ENCODE data around the gene GBP1. TPM values are rescaled to one million over a fixed set of nuclear protein-coding genes. Genes with fewer than 3 reads are reported as not detected.
"Not testable (repeated sequence)": the region's sequence is repeated elsewhere in the genome, so short reads cannot be mapped to it uniquely, and the experiment has no call there.

Gene GBP1
- total and polyA plus RNA-seq, 2 of the 8 experiments (the other 6 are each of a cell fraction or from before 2014, with no cell fraction given) = not detected

DNA sequence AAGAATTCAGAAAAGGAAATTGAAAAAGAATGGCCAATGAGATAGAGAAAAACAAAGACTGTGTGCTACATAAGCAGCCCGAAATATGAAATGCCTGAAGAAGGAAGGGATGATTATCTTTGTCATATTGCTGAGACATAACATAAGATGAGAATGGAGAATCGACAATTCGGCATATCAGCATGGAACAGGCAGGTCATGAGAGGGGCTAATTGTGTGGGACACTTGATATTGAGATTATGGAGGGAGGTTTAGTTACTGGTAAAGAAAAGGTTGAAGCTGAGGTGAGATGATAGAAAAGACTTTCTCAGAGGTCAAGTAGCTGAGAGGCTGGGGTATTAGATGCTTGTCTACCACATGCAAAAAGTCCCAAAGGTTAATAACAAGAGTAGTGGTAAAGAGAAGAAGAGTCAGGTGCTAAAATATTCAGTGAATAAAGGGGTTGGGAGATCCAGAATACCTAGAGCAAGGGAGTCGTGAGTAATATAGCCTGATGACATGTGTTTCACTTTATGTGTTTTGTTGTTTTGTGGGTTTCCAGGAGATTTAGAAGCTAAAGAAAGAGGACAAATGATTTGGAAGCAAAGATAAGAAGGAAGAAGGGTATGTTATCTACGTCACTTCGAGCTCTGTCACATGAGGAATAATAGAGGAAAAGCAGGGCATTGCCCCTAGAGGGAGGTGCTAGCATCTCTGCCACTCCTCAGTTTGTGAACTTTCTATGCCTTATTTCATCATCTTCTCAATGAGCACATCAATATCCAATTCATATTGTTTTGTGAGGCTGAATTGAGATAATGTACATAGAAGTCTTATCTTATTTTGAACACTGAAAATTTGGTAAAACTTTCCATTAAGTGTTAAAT is 18.5 kb downstream of the GBP1 start:
- H3K4me1 ChIP-seq (replicated peaks in 1 of 4; ENCODE audit: control insufficient read depth in 3 of 4, insufficient read depth in 4 of 4, low read length in 3 of 4); H4K91ac ChIP-seq (replicated peaks; ENCODE audit: insufficient read length, low read length); H2AFZ ChIP-seq (ENCODE audit: low read length); H2AK5ac ChIP-seq (ENCODE audit: low read depth, low read length); H3K23me2 ChIP-seq (ENCODE audit: low read depth, low read length); DNase-seq (ENCODE audit: low read depth in 1 of 2, low spot score in 2 of 2); H3K23ac ChIP-seq (ENCODE audit: insufficient read length); H4K5ac ChIP-seq (ENCODE audit: insufficient read length, low read depth, low read length); H3K18ac ChIP-seq (ENCODE audit: extremely low read depth, low read length); H3K27me3 ChIP-seq (replicated peaks in 1 of 4; ENCODE audit: control insufficient read depth in 3 of 4, extremely low read depth in 1 of 4, insufficient read depth in 3 of 4, low read length in 3 of 4); H3K4me3 ChIP-seq (ENCODE audit: extremely low read depth in 1 of 4, insufficient read depth in 2 of 4, low read depth in 3 of 4, low read length in 4 of 4); H3K4me2 ChIP-seq (ENCODE audit: insufficient read depth in 1 of 2, low read depth in 2 of 2, low read length in 2 of 2); H4K20me1 ChIP-seq (replicated peaks in 1 of 2; ENCODE audit: control insufficient read depth in 1 of 2, insufficient read depth in 2 of 2, low read length in 2 of 2); H3K9ac ChIP-seq (replicated peaks in 1 of 4; ENCODE audit: extremely low read depth in 1 of 4, low read depth in 3 of 4, low read length in 3 of 4); POLR2A ChIA-PET (ENCODE audit: partially characterized antibody); H3K56ac ChIP-seq (replicated peaks; ENCODE audit: insufficient read length, low read depth, low read length); H3K79me1 ChIP-seq (ENCODE audit: low read depth, low read length); H2BK15ac ChIP-seq (ENCODE audit: low read length); H3K14ac ChIP-seq (ENCODE audit: insufficient read length); H2BK12ac ChIP-seq (ENCODE audit: low read depth, low read length); H3K27ac ChIP-seq (ENCODE audit: low read depth, low read length); H3K79me2 ChIP-seq (ENCODE audit: control insufficient read depth in 1 of 2, insufficient read depth in 2 of 2, low read length in 2 of 2); H2BK5ac ChIP-seq (ENCODE audit: low read depth, low read length); H2BK20ac ChIP-seq (ENCODE audit: low read length); H3K36me3 ChIP-seq (ENCODE audit: control insufficient read depth in 2 of 4, insufficient read depth in 4 of 4, low read length in 3 of 4); H3K4ac ChIP-seq (replicated peaks; ENCODE audit: insufficient read length, low read depth, low read length); H4K8ac ChIP-seq (ENCODE audit: extremely low read depth, insufficient read depth, low read length); H2BK120ac ChIP-seq (replicated peaks; ENCODE audit: low read depth, low read length): not testable (repeated sequence)
- 0 out of 2 replicates have a peak, but pooled peaks have one; percentile 8 for TF ChIP-seq CEBPB (IDR thresholded peaks at IDR 0.05; ENCODE audit: low read depth, low read length)
- peak in 1 of 3 experiments; percentile 24; a peak in 1 of 4 replicates for TF ChIP-seq CTCF (IDR thresholded peaks at IDR 0.05; ENCODE audit: control extremely low read depth in 1 of 3, insufficient read depth in 1 of 3, low read depth in 1 of 3, low read length in 3 of 3)
- peak in 1 of 2 experiments; percentile 15; a peak in 1 of 4 replicates for TF ChIP-seq RAD21 (IDR thresholded peaks at IDR 0.05 in 1 of 2, conservative IDR thresholded peaks at IDR 0.05 in 1 of 2; ENCODE audit: low read depth in 2 of 2, low read length in 2 of 2)
- CTCF ChIA-PET (ENCODE audit: partially characterized antibody) = interaction anchor here (0.6 to 1.4 kb wide), 7 partner anchors 8 to 408 kb away, joined by 3 read pairs; no protein-coding TSS in a partner anchor
- peaks cover 8 to 14% of the 10 kb centered on the region in 2 experiments; a peak in 3 of 4 replicates for H3K9me3 ChIP-seq (ENCODE audit: insufficient read depth in 2 of 2, low read depth in 1 of 2, low read length in 1 of 2)
- WGBS, 2 experiments (ENCODE audit: extremely low coverage in 1 of 2, insufficient coverage in 1 of 2, insufficient read length in 1 of 2, insufficient replicate concordance in 2 of 2, low coverage in 1 of 2, low lambda C conversion rate in 2 of 2, missing lambda C conversion rate in 1 of 2) = 84% methylated on average over 6 of the region's 6 CpGs; no CpG with 5 or more reads in 1 of the 2 experiments
- FAIRE-seq = peak; percentile 87
